Trophoblast cell (in vitro differentiated cells and primary cell): ENCODE results near the gene SLC19A1.

Experiments
- DNase-seq, 2 donors: peaks; one replicate each; pipeline ENCODE4 v3.0.0-alpha.2; 2016
- H2AFZ ChIP-seq: 2 replicates; pipeline ENCODE4 v1.6.1; 2013; ENCODE audit warnings: low read length, moderate library complexity, mild to moderate bottlenecking; ENCODE audit not compliant: insufficient read depth, poor library complexity
- H2AK5ac ChIP-seq: 2 replicates; pipeline ENCODE4 v1.6.1; 2013; ENCODE audit warnings: mild to moderate bottlenecking, low read length
- H2BK120ac ChIP-seq: 2 replicates; pipeline ENCODE4 v1.6.1; 2013; ENCODE audit warnings: low read length, mild to moderate bottlenecking, moderate library complexity; ENCODE audit not compliant: insufficient read depth, poor library complexity
- H2BK12ac ChIP-seq: 2 replicates; pipeline ENCODE4 v1.6.1; 2013; ENCODE audit warnings: mild to moderate bottlenecking, low read length, moderate library complexity
- H2BK5ac ChIP-seq: 2 replicates; pipeline ENCODE4 v1.6.1; 2013; ENCODE audit warnings: low read length, low read depth, moderate library complexity, mild to moderate bottlenecking; ENCODE audit not compliant: poor library complexity
- H3K14ac ChIP-seq: 2 replicates; pipeline ENCODE4 v1.6.1; 2013; ENCODE audit warnings: mild to moderate bottlenecking, low read length
- H3K18ac ChIP-seq: 2 replicates; pipeline ENCODE4 v1.6.1; 2013; ENCODE audit warnings: mild to moderate bottlenecking, low read length
- H3K23ac ChIP-seq: 2 replicates; pipeline ENCODE4 v1.6.1; 2013; ENCODE audit warnings: low read length
- H3K27ac ChIP-seq: 2 replicates; pipeline ENCODE4 v1.5.1; 2013; ENCODE audit warnings: low read depth, mild to moderate bottlenecking, inconsistent platforms, low read length, moderate library complexity
- H3K27me3 ChIP-seq: 2 replicates; pipeline ENCODE4 v1.6.1; 2013; ENCODE audit warnings: inconsistent platforms, mild to moderate bottlenecking, low read length, moderate library complexity; ENCODE audit not compliant: insufficient read depth
- H3K36me3 ChIP-seq, 2 experiments: 1 replicate in 1 of 2; 2 replicates in 1 of 2; pipeline ENCODE4 v1.6.1; 2013; ENCODE audit warnings: low read length in 2 of 2, mild to moderate bottlenecking in 2 of 2, moderate library complexity in 1 of 2; ENCODE audit not compliant: insufficient read depth in 2 of 2, control insufficient read depth in 1 of 2
- H3K4ac ChIP-seq: 2 replicates; pipeline ENCODE4 v1.6.1; 2013; ENCODE audit warnings: low read depth, mild to moderate bottlenecking, low read length, moderate library complexity
- H3K4me1 ChIP-seq, 2 experiments: 1 replicate in 1 of 2; 2 replicates in 1 of 2; pipeline ENCODE4 v1.6.1; 2013; ENCODE audit warnings: low read length in 2 of 2, mild to moderate bottlenecking in 2 of 2, moderate library complexity in 1 of 2; ENCODE audit not compliant: insufficient read depth in 2 of 2, control insufficient read depth in 1 of 2
- H3K4me2 ChIP-seq: 2 replicates; pipeline ENCODE4 v1.6.1; 2013; ENCODE audit warnings: inconsistent platforms, mild to moderate bottlenecking, low read length, moderate library complexity
- H3K4me3 ChIP-seq: 2 replicates; pipeline ENCODE4 v1.5.1; 2013; ENCODE audit warnings: mild to moderate bottlenecking, low read depth, low read length, inconsistent platforms
- H3K79me1 ChIP-seq: one replicate; pipeline ENCODE4 v1.6.1; 2013; ENCODE audit warnings: low read length
- H3K79me2 ChIP-seq: 2 replicates; pipeline ENCODE4 v1.6.1; 2013; ENCODE audit warnings: low read length, mild to moderate bottlenecking; ENCODE audit not compliant: control insufficient read depth, insufficient read depth, poor library complexity
- H3K9ac ChIP-seq: 2 replicates; pipeline ENCODE4 v1.6.1; 2013; ENCODE audit warnings: mild to moderate bottlenecking, low read length
- H3K9me3 ChIP-seq: 2 replicates; pipeline ENCODE4 v1.6.1; 2013; ENCODE audit warnings: low read depth, mild to moderate bottlenecking, control low read depth, inconsistent platforms, low read length; ENCODE audit not compliant: insufficient read depth
- H4K12ac ChIP-seq: 2 replicates; pipeline ENCODE4 v1.6.1; 2013; ENCODE audit warnings: low read depth, mild to moderate bottlenecking, low read length, moderate library complexity
- H4K8ac ChIP-seq: 2 replicates; pipeline ENCODE4 v1.6.1; 2013; ENCODE audit warnings: low read depth, mild to moderate bottlenecking, low read length, moderate library complexity
- H4K91ac ChIP-seq: one replicate; pipeline ENCODE4 v1.6.1; 2013; ENCODE audit warnings: low read depth, mild to moderate bottlenecking, low read length, moderate library complexity
- WGBS: extraction: QIAGEN DNeasy Blood & Tissue Kit; methylation state at CpG from one replicate; pipeline ENCODE4 v1.1.7; 2013; ENCODE audit warnings: missing lambda C conversion rate; ENCODE audit not compliant: insufficient read length, insufficient coverage; ENCODE audit errors: extremely low coverage; 5-methylcytosine and 5-hydroxymethylcytosine counted together

SLC19A1 gene

DNA sequence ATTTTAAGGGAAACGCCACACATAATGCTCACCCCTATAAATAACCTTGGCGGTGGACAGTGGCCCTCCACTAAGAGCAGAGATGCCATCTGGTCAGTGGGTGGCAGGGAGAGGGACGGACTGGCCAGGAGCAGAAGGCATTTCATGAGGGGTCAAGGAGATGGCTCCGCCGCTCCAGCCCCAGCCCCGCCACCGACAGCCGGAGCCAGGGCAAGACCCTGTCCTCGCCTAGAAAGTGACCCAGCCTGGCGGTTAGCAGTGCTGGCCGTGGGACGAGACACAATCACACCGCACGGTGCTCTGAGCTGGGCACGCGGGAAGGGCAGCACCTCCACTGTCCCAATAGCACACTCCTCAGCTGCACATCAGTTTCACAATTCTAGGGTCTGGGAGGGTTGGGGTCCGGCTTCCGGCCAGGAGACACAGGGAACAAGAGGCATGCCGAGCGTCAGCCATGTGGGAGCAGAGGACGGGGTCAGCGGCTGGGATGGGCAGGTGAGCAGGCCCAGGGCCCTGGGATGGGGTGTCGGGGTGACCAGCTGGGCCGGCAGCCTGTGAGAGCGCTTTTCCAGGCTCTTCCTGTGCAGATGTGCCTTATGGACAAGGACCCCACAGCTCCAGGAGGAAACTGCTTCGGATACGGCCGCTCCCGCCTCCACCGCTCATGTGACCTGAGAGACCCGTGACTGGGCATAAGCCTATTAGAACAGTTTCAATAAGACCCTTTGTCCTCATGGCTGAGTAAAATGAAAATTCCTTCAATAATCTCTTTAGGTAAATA is 5.7 kb downstream of the SLC19A1 start:
- Histone ChIP-seq H3K79me1 (peaks cover 9% of the 10 kb centered on the region), H3K14ac (no peak overlapping the region), H2BK12ac (no peak overlapping the region), H3K4me2 (no peak overlapping the region), H4K91ac (no peak overlapping the region), H2BK120ac (no peak overlapping the region), H2AFZ (no peak overlapping the region), H3K18ac (no peak overlapping the region), H3K36me3 (peaks cover 11 to 24% of the 10 kb centered on the region in 2 experiments), H3K4me3 (no peak overlapping the region), H3K4me1 (peaks cover 11 to 15% of the 10 kb centered on the region in 2 experiments), H2AK5ac (no peak overlapping the region), H2BK5ac (no peak overlapping the region), H3K9me3 (peaks cover 2% of the 10 kb centered on the region), H3K9ac (no peak overlapping the region), H3K79me2 (no peaks in the 10 kb centered on the region), H3K23ac (no peak overlapping the region), H3K4ac (no peak overlapping the region), H4K8ac (no peak overlapping the region), H4K12ac (no peak overlapping the region), H3K27ac (no peak overlapping the region), H3K27me3 (no peaks in the 10 kb centered on the region)
- no CpG with 5 or more reads among the region's 31 CpGs for WGBS
- no peak for DNase-seq

DNA sequence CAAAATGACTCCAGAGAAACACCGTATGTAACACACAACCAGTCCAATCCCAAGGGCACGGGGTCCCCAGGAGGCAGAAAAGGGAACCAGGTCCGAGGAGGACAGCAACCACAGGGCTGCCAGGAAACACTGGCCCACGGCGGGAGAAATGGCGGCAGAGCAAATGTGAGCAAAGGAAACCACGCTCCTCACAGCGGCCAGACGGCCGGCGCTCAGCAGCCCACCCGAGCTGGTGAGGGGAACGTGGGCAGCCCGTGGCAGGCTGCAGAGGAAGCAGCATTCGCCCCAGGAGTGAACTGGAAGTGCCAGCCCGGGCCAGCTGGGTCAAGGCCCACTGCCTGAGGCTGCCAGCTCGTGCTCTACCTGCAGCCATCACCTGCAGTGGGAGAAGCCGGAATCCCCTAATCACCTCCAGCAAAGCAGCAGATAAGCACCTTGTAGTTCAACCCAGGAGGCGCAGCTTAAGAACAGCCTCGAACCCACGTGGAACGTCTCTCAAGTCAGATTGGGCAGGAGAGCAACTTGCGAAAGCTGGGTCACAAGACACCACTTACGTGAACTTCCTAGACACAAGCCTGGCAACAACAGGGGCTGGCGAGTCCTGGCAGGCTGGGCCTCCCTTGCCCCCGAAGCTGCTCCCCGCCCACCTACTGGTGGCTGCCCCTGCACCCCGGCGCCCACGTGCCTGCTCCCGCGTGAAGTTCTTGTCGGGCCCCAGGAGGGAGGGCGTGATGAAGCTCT is 6.7 kb downstream of the SLC19A1 start:
- H4K91ac ChIP-seq, result peak overlapping the region; percentile 40
- peaks cover 14 to 30% of the 10 kb centered on the region in 2 experiments for H3K36me3 ChIP-seq
- no peak overlapping the region for H3K23ac ChIP-seq
- no peaks in the 10 kb centered on the region for H3K27me3 ChIP-seq
- H3K9me3 ChIP-seq, result peaks cover 2% of the 10 kb centered on the region
- no peak overlapping the region for H2AK5ac ChIP-seq
- H4K8ac ChIP-seq, result no peak overlapping the region
- no peak overlapping the region for H3K4ac ChIP-seq
- WGBS, result no CpG with 5 or more reads among the region's 34 CpGs
- peak in 1 of 2 donors; percentile 46 for DNase-seq
- no peaks in the 10 kb centered on the region for H3K79me2 ChIP-seq
- no peak overlapping the region for H3K18ac ChIP-seq
- H3K27ac ChIP-seq, result no peak overlapping the region
- H2BK12ac ChIP-seq, result no peak overlapping the region
- no peak overlapping the region for H2BK5ac ChIP-seq
- H3K4me2 ChIP-seq, result no peak overlapping the region
- H2AFZ ChIP-seq, result no peak overlapping the region
- no peak overlapping the region for H3K9ac ChIP-seq
- no peak overlapping the region for H3K14ac ChIP-seq
- H3K4me3 ChIP-seq, result no peak overlapping the region
- no peak overlapping the region for H2BK120ac ChIP-seq
- no peak overlapping the region for H4K12ac ChIP-seq
- H3K4me1 ChIP-seq, result peaks cover 8 to 14% of the 10 kb centered on the region in 2 experiments
- H3K79me1 ChIP-seq, result peaks cover 8% of the 10 kb centered on the region

DNA sequence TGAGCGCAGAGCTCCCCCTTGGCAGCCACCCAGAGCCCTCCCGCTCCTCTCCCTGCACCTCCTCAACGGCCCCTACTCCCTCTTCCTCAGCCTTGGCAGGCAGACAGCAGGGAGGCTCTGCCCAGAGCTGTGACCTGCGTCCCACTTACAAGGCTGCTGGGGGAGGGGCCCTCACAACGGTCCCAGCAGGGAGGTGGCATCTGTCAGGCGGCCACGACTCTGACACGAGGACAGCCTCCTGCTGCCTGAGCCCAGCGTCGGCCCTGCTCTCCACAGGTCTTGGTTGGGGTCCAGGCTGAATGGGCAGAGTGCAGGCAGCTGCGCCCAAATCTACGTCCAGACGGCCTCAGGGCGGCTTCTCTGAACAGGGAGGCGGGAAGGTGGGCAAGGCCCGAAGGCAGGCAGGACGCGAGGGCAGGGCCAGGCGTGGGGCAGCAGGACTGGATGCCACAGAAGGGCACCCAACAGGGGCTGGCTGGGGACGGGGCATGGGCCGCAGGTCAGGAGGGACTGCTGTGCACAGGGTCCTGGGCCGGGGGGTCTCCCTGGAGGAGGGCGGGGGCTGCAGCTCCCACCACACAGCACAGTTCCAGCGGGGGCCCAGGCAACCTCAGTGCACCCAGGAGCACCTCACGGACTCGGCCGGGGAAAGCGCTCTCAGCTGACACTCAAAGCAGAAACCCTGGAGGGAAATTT is 7.5 kb downstream of the SLC19A1 start:
- Histone ChIP-seq H3K9me3 (peaks cover 7% of the 10 kb centered on the region), H2BK5ac (peak overlapping the region; percentile 24), H3K23ac (no peak overlapping the region), H2BK120ac (peak overlapping the region; percentile 0), H3K14ac (peak overlapping the region; percentile 33), H2BK12ac (no peak overlapping the region), H3K27me3 (no peaks in the 10 kb centered on the region), H3K4me3 (no peak overlapping the region), H3K4me2 (no peak overlapping the region), H4K8ac (no peak overlapping the region), H3K4ac (no peak overlapping the region), H3K79me1 (peaks cover 8% of the 10 kb centered on the region), H3K36me3 (peaks cover 21 to 37% of the 10 kb centered on the region in 2 experiments), H4K12ac (no peak overlapping the region), H3K79me2 (no peaks in the 10 kb centered on the region), H4K91ac (peak overlapping the region; percentile 48), H3K18ac (peak overlapping the region; percentile 16), H2AFZ (no peak overlapping the region), H3K9ac (no peak overlapping the region), H3K4me1 (peaks cover 8 to 14% of the 10 kb centered on the region in 2 experiments), H3K27ac (no peak overlapping the region), H2AK5ac (no peak overlapping the region)
- peak in 1 of 2 donors; percentile 25 for DNase-seq
- no CpG with 5 or more reads among the region's 28 CpGs for WGBS

DNA sequence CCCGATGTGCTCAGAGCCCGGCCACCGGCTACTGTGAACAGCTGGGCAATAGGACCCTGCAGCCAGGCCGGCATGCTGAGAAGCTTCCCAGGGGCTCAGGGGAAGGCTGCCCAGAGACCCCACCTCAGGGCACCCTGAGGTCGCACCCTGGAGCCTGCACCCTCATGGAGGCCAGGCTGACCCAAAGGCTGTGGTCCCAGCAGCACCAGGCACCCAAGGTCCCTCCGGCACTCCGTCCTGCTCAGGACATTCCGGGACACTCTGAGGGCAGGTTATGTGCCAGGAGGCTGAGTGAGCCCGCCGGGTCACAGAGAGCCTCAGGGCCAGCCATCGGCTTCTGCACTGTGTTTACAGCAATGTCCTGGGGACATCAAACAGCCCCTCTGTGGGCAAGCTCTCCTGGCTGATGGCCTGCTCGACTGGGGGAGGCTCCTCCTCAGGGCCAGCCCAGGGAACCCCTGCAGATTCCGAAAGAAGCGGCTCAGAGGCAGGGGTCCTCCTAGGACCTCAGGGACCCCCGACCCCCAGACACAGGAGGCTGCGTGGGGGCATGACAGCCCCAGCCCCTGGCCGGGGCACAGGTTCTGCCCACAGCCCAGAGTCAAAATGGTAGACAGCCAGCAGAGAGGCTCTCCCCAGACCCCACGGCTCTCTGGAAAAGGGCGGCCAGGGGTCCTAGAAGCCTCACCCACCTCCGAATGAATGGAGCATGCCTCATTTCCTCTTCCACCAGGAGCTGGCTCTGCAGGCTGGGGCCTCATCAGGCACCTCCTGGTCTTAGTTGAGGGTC is 8.2 kb downstream of the SLC19A1 start:
- H3K18ac ChIP-seq, result peak overlapping the region; percentile 16
- peak overlapping the region; percentile 48 for H4K91ac ChIP-seq
- H3K79me1 ChIP-seq, result peaks cover 8% of the 10 kb centered on the region
- H3K14ac ChIP-seq, result peak overlapping the region; percentile 33
- no CpG with 5 or more reads among the region's 20 CpGs for WGBS
- peaks cover 8 to 14% of the 10 kb centered on the region in 2 experiments for H3K4me1 ChIP-seq
- no peak overlapping the region for H2BK12ac ChIP-seq
- H3K27me3 ChIP-seq, result no peaks in the 10 kb centered on the region
- H3K9me3 ChIP-seq, result peaks cover 9% of the 10 kb centered on the region
- peak overlapping the region; percentile 24 for H2BK5ac ChIP-seq
- H3K9ac ChIP-seq, result no peak overlapping the region
- H2AK5ac ChIP-seq, result no peak overlapping the region
- no peak overlapping the region for H3K4me3 ChIP-seq
- no peak overlapping the region for H3K23ac ChIP-seq
- H2AFZ ChIP-seq, result no peak overlapping the region
- H3K4ac ChIP-seq, result no peak overlapping the region
- peaks cover 29 to 44% of the 10 kb centered on the region in 2 experiments for H3K36me3 ChIP-seq
- H4K8ac ChIP-seq, result peak overlapping the region; percentile 13
- H3K27ac ChIP-seq, result no peak overlapping the region
- peak overlapping the region; percentile 0 for H2BK120ac ChIP-seq
- peak in 1 of 2 donors; percentile 51 for DNase-seq
- no peak overlapping the region for H4K12ac ChIP-seq
- no peaks in the 10 kb centered on the region for H3K79me2 ChIP-seq
- H3K4me2 ChIP-seq, result no peak overlapping the region
